HG03439 (cell line): ENCODE data around the gene GPC2.
"Not testable (repeated sequence)": the region's sequence is repeated elsewhere in the genome, so short reads cannot be mapped to it uniquely, and the experiment has no call there.

Source experiments
- ATAC-seq: cut with Tn5 transposase; IDR thresholded peaks from one replicate; pipeline ENCODE4 v1.9.1; 2021; ENCODE audit warnings: mild to moderate bottlenecking, moderate library complexity; ENCODE audit not compliant: unreplicated experiment

GPC2 gene

DNA sequence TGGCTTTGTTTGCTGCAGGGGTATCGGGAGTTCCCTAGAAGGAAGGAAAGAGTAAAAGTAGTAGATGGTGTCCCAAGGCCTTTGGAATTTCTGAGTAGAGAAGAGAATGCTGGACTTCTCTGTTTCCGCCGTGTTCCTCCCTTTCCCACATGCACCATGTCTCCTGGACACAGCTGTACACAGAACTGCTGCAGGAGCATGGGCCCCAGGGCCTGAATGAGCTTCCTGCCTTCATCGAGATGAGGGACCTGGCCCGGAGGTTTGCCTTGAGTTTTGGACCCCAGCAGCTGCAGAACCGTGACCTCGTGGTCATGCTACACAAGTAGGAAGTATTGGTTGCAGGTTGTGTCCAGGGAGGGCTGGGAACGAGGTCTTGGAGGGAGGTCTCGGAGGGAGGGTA is 27.3 kb upstream of the GPC2 start:
- ATAC-seq: no peak

DNA sequence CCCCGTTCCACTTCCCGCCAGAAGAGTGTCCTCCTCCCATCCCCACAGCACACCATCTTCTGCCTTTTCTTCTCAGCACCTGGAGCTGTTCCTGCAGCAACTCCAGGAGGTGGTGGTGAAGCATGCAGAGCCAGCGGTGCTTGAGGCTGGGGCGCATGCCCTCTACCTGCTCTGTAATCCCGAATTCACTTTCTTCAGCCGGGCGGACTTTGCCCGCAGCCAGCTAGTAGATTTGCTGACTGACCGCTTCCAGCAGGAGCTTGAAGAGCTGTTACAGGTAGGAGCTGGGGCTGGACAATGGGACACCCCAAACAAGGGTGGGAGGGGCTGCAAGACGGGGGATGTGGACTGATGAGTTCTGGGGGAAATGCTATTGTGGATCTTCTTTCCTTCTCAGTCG is 23.5 kb upstream of the GPC2 start:
- ATAC-seq: no peak

DNA sequence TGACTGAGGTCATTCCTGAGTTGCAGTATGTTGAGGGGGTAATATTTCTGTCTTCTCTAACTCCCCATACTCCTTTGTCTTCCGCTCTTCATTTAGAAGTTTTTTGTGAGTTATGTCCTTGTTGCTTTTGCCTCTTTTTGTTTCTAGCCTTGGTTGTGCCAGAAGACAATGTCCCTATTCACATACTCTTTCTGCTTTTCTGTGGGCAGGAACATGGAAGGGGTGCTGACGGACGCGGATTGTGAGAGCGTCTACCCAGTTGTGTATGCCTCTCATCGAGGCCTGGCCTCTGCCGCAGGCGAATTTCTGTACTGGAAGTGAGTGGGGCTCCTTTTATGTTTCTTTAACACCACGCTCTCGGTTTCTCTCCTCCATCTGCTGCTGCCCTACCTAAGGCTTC is 21.1 kb upstream of the GPC2 start:
- ATAC-seq: no peak

DNA sequence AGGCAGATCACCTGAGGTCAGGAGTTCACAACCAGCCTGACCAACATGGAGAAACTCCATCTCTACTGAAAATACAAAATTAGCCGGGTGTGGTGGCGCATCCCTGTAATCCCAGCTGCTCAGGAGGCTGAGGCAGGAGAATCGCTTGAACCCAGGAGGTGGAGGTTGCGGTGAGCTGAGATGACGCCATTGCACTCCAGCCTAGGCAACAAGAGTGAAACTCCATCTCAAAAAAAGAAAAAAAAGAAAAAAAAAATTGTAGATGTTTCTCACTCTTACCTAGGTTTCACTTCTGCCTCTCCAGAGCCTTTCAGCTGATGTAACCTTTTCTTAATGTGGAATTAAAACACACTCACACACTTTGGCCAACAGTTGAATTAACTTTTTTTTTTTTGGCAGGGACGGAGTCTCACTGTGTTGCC is 18.7 kb upstream of the GPC2 start:
- ATAC-seq: not testable (repeated sequence)

DNA sequence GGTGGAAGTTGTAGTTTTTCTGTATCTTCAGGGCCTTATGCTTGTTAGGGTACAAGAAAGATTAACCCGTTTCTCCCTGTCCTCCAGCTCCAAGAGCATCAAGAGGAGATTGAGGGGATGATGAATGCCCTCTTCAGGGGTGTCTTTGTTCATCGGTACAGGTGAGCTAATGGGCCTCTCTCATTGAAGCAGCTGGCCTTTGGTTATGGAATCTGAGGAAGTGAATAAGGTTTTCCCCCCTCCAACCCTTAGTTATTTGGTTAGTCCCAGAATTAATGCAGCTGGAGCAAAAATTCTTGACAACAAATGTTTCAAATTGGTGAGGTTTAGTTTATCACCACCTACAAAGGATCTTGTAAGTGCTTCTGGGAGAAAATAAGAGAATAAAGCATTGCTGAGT is 18.0 kb upstream of the GPC2 start:
- ATAC-seq: no peak

DNA sequence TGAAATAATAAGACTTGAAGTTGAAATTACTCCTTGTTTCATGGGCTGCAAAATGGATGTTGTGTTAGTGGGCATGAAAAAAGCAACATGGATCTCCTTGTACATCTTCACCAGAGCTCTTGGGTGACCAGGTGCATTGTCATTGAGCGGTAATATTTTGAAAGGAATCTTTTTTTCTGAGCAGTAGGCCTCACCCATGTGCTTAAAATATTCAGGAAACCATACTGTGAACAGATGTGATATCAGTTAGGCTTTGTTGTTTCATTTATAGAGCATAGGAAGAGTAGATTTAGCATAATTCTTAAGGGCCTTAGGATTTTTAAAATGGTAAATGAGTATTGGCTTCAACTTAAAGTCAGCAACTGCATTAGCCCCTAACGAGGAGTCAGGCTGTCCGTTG is 15.8 kb upstream of the GPC2 start:
- no peak for ATAC-seq

DNA sequence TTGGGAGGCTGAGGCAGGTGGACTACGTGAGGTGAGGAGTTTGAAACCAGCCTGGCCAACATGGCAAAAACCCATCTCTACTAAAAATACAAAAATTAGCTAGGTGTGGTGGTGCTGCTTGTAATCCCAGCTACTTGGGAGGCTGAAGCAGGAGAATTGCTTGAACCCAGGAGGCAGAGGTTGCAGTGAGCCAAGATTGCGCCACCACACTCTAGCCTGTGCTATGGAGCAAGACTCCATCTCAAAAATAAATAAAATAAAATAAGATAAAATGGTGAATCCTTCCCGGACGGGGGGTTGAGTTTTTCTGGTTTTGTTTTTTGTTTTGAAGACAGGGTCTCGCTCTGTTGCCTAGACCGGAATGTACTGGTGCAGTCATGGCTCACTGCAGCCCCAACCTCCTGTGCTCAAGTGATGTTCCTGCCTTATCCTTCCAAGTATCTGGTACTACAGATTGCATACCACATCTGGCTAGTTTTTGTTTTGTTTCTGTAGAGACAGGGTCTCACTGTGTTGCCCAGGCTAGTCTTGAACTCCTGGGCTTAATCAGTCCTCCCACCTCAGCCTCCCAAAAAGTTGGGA is 15.2 kb upstream of the GPC2 start:
- not testable (repeated sequence) for ATAC-seq

DNA sequence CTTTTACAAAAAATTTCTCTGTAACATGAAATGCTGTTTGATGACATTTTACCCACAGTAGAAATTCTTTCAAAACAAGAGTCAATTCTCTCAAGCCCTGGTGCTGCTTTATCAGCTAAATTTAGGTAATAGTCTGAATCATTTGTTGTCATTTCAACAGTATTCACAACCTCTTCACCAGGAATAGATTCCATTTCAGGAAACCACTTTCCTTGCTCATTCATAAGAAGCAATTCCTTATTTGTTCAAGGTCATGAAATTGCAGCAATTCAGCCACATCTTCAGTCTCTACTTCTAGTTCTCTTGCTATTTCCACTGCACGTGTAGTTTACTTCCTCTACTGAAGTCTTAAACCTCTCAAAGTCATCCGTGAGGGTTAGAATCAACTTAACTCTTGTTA is 14.6 kb upstream of the GPC2 start:
- no peak for ATAC-seq

DNA sequence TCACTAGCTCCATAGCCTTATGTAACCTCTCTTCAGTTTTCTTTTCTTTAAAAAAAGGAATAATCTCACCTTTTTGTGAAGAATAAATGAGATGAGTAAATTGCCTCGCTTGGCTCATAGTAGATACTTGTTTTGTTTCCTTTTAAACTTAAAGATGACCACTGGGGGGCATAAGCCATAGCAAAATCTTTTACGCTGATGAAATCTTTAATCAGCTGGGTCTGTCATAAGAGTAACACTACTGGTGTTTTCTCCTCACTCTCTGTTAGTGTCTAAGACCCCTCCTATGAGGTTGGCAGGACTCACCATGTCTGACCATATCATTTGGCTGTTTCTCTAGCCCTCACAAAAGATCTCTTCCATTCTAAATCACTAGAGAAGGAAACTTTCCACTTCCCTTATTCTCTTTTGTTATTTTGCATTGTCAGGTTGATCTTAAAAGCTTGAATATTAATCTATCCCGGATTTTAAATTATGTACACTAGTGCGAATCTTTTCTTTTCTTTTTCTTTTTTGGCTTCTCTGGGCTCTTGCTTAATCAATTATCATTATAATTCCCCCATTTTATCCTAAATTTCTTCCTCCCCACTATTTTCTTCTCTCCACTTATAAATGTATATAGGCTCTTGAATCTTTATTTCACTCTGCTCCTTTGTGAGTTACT is 13.0 kb upstream of the GPC2 start:
- no peak for ATAC-seq

DNA sequence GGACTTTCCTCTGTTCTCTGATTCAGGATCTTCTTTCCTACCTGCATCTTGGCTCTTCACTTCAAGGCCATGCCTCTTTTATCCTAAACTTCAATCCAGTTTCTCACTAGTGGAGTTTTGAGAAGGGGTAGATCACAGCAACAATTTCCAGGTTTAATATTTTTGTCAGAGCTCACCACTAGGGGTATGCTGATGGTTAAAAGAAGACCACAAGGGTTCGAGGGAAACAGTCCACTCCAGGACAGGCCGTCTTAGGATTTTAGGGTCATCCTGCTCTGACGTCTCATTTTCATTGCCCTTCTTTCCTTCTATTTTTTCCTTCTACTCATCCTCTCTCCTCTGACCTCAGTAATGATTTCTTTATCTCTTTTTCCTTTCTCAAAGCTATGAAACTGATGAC is 11.9 kb upstream of the GPC2 start:
- ATAC-seq: no peak

DNA sequence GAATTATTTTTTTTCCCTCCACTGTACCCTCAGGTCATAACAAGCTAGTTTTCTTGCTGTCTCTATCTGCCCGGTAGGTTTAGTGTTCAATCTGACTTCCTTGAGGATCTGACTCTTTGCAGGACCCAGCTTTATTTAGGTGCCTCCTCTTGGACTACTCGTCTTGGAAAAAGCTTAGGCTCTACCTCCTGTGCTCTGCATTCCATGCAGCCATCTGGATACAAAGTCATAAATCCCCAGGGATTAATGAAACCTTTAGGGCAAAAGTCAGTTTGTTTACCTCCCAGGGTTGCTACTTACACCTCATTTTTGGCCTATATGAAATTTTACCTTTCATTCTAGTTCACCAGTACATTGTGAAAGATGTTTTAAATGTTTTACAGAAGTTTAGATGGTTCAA is 8.5 kb upstream of the GPC2 start:
- ATAC-seq: no peak

DNA sequence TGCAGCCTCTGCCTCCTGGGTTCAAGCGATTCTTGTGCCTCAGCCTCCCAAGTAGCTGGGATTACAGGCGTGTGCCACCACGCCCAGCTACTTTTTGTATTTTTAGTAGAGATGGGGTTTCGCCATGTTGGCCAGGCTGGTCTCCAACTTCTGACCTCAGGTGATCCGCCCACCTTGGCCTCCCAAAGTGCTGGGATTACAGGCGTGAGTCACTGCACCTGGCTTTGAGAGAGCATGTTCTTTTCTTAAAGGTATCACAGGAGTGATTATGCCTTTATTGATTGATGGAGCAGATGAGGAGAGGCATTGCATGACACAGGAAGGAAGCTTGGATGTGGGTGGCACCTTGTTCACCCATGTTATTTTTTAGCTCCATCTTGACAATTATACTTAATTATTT is 5.9 kb upstream of the GPC2 start:
- ATAC-seq: not testable (repeated sequence)

DNA sequence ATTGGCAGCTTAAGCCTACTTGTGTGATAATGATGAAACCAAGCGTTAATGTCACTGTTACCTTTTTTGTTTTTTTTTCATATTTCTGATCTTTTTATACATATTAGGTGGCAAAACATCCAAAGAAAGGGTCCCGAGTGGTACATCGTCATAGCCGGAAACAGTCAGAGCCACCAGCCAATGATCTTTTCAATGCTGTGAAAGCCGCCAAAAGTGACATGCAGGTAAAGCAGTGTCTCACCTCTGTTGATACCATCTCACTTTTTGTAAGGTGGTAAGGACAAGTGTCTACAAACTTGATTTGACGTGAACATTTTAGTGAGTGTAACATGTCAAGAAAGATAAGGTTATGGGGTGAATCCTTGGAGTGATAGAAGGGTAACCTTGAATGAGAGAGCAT is 5.4 kb upstream of the GPC2 start:
- ATAC-seq: not testable (repeated sequence)

DNA sequence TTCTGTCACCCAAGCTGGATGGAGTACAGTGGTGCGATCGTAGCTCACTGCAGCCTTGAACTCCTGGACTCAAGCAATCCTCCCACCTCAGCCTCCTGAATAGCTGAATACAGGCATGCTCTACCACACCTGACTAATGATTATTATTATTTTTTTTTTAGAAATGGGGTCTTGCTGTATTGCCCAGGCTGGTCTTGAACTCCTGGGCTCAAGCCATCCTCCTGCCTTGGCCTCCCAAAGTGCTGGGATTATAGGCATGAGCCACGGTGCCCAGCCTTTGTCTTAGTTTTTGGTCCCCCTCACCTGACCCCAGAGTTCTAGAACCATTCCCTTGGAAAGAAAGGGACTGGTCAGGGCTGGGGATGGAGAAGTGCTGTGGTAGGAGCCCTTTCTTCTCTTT is 2.9 kb upstream of the GPC2 start:
- ATAC-seq: not testable (repeated sequence)

DNA sequence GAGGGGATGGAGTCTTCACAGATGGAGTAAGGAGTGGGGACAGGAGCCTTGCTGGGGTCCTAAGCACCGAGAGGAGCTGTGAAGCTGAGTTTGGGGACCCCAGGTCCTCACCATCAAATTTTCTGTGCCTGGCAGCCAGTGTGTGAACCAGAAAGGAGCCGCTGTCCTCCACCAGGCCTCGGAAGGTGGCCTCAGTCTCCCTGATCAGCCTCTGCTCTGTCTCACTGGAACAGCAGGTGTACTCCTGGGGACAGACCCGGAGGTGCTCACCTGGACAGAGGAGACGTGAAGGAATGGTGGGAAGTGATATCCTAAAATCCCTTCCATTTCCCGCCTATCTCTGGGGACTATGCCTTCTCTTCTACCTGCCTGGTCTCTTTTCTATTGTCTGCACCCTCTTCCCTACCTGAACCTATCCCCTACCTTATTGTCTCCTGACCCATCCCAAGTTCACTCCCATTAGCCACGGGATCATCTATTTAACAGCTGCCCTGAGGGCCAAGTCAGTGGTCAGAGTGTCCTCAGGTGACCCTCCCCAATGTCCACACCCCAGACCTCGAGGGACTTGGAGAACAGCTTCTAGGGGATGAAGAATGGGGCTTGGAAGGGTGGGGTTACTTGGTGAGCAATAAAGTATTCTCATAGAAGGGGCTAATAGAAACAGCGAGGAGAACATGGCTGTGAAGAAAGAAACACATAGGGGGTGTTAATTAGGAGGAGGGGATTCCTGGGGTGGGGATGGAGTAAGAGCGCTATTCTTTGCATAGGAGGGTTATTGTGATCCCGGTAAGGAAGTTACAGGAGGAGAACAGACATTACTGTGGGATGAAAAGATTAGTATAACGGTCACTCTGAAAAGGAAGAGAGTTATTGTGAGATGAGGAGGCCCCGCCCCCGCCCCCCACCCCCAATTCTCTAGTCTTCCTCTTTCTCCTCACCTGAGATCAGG is 811 bp downstream of the GPC2 start:
- no peak for ATAC-seq

DNA sequence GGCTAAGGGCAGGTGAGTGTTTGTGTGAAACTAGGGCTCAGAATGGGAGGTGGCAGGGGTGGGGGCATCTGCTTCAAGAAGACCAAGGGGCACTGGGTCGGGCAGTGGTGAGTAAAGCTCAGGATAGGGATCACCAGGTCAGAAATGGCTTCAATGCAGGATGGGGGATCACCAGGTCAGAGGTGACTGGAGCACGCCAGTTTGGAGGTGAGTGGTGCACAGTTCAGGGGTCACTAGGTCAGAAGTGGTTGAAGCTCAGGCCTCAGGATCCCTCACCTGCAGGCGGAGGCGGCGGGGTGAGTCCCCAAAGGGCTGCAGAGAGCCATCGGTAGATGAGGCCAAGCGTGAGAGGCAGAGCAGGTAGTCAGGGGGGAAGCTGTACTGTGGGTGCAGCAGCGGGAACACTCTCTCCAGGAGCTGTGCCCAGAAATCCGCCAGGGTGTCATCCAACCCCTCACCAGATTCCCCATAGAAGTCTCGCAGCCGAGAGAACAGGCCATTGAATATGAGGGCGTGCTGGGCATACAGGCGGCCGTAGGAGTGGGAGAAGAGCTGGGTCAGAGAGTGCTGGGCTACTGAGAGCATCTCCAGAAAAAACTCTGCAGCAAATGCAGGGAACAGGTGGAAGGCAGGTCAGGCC is 1.8 kb downstream of the GPC2 start:
- no peak for ATAC-seq

DNA sequence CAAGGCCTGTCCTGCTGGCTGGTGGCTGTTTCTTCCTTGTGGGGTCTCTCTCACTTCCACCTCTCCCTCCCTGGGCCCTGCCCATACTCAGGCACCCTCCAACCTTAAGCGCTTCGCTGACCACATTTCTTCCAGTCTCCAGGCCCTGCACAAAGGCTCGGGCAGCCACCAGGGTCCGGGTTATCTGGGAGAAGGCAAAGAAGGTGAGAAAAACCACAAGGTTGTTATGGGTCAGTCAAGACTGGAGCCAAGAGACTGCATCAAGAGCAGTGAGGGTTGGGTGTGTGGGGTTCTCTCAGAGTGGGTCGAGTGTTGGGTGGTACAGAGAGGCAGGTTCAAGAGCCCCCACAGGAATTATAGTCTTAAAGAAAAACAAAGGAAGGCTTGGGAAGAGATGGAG is 2.6 kb downstream of the GPC2 start:
- ATAC-seq: no peak

DNA sequence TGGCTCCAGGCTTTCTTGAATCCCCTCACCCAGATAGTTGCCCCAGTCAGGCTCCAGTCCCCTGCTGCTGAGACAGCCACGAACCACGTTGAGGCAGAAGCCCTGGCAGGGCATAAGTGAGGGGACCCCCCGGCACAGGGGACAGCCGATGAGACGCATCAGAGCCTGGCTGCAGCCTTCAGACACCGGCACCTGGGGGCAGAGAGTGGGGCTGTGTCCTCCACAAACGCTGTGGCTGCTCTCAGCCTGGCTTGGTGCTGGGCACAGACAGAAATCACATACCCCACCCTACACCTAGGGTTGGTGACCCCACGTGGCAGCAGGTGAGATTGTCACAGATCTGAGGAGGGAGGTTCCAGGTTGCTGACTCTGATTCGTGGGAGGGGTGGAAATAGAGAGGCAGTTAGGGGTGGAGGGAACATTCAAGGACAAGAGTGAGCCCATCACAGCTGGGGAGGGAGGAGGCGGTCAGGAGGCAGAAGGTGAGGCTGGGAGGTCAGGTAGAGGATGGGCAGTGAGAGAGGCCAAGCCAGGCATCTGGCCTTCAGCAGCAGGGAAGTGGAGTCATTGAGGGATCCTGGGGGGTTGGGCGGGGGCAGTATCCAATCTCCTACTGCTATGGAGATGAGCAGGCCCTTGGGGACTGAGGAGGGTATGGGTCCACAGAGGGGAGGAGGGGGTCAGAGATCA is 3.2 kb downstream of the GPC2 start:
- ATAC-seq: no peak

DNA sequence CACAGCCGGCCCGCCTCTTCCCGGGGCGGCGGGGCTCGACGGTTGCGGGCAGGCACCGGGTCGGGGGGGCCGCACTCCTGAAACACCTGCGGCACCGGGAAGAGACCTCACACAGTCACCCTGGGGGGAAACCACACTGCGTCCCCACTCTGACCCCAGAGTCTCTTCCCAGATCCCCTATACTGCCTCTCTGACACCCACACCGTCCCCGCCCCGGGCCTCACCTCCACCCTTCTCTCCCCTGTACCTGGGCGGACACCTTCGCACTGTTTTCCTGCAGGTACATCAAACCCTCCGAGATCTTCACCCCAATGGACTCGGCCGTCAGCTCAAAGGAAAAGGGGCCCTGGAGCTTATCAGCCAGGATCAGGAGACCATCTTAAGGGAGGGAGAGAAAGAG is 5.3 kb downstream of the GPC2 start:
- ATAC-seq: no peak

DNA sequence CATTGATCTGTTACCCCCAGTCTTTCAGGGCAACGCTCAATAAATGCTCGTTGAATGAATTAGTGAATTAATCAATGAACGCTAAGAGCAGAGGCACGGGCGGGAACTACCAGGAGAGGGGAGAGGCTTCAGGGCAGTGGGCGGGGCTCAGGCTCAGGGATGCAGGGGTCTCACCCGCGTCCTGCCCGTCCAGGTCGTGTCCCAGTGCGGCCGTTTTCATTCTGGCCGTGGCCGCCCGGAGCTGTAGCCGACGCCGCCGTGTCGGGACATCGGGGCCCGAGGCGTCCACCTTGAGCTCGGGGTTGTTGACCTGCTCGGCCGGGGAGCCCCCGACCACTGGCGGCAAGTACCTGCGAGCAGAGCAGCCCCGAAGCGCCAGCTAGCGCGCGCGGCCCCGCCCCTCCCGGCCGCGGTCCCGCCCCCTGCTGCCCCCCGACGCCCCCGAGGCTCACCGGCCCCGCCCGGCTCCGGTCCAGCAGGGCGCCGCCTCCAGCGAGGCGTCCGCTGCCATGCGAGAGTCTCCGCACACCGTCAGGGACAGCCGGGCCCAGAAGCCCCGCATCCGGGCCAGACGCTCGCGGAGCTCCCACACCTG is 6.0 kb downstream of the GPC2 start:
- no peak for ATAC-seq
